ENCODE data around the gene NGEF. TPM values are rescaled to one million over a fixed set of nuclear protein-coding genes. Genes with fewer than 3 reads are reported as not detected.

Gene NGEF
- total RNA-seq, 1 experiment from 2014 or later, result 5.4 TPM

DNA sequence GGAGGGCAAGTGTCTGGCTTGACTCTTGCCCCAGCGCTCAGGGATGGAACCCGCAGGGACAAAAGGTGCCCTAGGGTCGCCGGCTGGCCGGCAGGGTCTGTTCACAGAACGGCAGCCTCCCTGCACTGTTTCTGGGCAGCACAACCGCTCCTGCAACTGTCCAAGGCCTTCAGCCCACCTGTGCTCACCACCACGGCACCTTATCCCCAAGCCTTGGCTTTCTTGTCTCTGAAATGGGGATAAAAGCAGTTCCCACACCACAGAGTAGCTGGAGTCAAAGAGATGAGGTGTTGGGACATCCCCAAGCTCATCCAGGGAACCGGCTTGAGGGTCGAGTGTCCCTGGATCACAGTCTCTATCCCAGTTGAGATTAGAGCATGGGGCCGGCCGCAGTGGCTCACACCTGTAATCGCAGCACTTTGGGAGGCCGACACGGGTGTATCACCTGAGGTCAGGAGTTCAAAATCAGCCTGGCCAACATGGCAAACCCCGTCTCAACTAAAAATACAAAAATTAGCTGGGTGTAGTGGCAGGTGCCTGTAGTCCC lies 138.3 kb downstream of the NGEF start (continued):
- TF ChIP-seq JUN (CRISPR knock-in tag; IDR thresholded peaks at IDR 0.05) (no peak), NR3C1 (CRISPR knock-in tag; conservative IDR thresholded peaks at IDR 0.05; ENCODE audit: low read depth) (no peak), SP1 (CRISPR knock-in tag; conservative IDR thresholded peaks at IDR 0.05) (no peak), HMGA2 (CRISPR knock-in tag; IDR thresholded peaks at IDR 0.05) (no peak), MYBL2 (CRISPR knock-in tag; IDR thresholded peaks at IDR 0.05) (no peak), ZNF263 (CRISPR knock-in tag; IDR thresholded peaks at IDR 0.05; ENCODE audit: low read depth) (no peak), IRF2 (CRISPR knock-in tag; IDR thresholded peaks at IDR 0.05; ENCODE audit: borderline replicate concordance, low read depth) (no peak)

DNA sequence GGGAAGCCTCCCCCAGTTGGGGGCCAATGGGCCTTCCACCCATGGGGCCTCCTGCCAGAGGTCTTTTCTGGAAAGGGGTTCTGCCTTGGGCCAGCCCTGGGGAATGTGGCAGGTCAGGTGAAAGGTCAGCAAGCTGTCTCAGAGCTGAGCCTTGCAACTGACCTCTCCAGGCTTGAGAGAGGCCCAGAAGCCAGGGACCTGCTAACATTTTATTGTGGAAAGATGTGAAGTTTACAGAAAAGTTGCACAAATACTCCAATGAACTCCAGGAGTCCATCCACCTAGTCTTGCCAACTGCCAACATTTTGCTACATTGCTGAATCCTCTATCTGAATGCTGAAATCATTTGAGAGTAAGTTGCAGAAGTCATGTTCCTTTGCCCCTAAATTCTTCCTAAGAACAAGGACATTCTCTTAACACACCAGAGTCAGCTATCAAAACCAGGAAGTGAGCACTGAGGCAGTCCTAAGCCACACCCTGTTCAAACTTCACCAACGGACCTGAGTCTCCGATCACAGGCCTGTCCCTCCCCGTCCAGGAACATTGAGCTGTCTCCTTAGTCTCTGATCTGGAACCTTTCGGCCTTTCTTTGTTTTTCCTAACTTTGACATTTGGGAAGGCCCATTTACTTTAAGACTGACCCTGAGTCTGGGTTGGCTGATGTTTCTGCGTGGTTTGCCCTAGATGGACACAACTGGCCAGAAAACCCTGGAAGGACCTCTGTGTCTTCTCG lies 139.0 kb downstream of the NGEF start:
- CTCF ChIA-PET, result interaction anchor here (2.1 kb wide), 1 partner anchor 13 kb away, joined by 9 read pairs; no protein-coding TSS in a partner anchor
- TF ChIP-seq, protein P1, sequence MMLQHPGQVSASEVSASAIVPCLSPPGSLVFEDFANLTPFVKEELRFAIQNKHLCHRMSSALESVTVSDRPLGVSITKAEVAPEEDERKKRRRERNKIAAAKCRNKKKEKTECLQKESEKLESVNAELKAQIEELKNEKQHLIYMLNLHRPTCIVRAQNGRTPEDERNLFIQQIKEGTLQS (CRISPR knock-in tag; conservative IDR thresholded peaks at IDR 0.05), result no peak
- TF ChIP-seq EMX1 (CRISPR knock-in tag; IDR thresholded peaks at IDR 0.05) (no peak), FOXP1 (CRISPR knock-in tag; IDR thresholded peaks at IDR 0.05; ENCODE audit: borderline replicate concordance) (no peak), NFATC4 (CRISPR knock-in tag; IDR thresholded peaks at IDR 0.05) (no peak), ZNF423 (CRISPR knock-in tag; IDR thresholded peaks at IDR 0.05) (no peak), CREB1 (CRISPR knock-in tag; IDR thresholded peaks at IDR 0.05) (no peak), IRF2 (CRISPR knock-in tag; IDR thresholded peaks at IDR 0.05; ENCODE audit: borderline replicate concordance, low read depth) (no peak), ZNF317 (CRISPR knock-in tag; IDR thresholded peaks at IDR 0.05; ENCODE audit: borderline replicate concordance, low read depth) (no peak), FOXJ3 (CRISPR knock-in tag; IDR thresholded peaks at IDR 0.05; ENCODE audit: borderline replicate concordance) (no peak), SOX15 (CRISPR knock-in tag; IDR thresholded peaks at IDR 0.05) (no peak), MYBL2 (CRISPR knock-in tag; IDR thresholded peaks at IDR 0.05) (no peak)
- TF ChIP-seq, protein P2, sequence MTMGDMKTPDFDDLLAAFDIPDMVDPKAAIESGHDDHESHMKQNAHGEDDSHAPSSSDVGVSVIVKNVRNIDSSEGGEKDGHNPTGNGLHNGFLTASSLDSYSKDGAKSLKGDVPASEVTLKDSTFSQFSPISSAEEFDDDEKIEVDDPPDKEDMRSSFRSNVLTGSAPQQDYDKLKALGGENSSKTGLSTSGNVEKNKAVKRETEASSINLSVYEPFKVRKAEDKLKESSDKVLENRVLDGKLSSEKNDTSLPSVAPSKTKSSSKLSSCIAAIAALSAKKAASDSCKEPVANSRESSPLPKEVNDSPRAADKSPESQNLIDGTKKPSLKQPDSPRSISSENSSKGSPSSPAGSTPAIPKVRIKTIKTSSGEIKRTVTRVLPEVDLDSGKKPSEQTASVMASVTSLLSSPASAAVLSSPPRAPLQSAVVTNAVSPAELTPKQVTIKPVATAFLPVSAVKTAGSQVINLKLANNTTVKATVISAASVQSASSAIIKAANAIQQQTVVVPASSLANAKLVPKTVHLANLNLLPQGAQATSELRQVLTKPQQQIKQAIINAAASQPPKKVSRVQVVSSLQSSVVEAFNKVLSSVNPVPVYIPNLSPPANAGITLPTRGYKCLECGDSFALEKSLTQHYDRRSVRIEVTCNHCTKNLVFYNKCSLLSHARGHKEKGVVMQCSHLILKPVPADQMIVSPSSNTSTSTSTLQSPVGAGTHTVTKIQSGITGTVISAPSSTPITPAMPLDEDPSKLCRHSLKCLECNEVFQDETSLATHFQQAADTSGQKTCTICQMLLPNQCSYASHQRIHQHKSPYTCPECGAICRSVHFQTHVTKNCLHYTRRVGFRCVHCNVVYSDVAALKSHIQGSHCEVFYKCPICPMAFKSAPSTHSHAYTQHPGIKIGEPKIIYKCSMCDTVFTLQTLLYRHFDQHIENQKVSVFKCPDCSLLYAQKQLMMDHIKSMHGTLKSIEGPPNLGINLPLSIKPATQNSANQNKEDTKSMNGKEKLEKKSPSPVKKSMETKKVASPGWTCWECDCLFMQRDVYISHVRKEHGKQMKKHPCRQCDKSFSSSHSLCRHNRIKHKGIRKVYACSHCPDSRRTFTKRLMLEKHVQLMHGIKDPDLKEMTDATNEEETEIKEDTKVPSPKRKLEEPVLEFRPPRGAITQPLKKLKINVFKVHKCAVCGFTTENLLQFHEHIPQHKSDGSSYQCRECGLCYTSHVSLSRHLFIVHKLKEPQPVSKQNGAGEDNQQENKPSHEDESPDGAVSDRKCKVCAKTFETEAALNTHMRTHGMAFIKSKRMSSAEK (CRISPR knock-in tag; IDR thresholded peaks at IDR 0.05; ENCODE audit: borderline replicate concordance), result no peak
- TF ChIP-seq, protein P3, sequence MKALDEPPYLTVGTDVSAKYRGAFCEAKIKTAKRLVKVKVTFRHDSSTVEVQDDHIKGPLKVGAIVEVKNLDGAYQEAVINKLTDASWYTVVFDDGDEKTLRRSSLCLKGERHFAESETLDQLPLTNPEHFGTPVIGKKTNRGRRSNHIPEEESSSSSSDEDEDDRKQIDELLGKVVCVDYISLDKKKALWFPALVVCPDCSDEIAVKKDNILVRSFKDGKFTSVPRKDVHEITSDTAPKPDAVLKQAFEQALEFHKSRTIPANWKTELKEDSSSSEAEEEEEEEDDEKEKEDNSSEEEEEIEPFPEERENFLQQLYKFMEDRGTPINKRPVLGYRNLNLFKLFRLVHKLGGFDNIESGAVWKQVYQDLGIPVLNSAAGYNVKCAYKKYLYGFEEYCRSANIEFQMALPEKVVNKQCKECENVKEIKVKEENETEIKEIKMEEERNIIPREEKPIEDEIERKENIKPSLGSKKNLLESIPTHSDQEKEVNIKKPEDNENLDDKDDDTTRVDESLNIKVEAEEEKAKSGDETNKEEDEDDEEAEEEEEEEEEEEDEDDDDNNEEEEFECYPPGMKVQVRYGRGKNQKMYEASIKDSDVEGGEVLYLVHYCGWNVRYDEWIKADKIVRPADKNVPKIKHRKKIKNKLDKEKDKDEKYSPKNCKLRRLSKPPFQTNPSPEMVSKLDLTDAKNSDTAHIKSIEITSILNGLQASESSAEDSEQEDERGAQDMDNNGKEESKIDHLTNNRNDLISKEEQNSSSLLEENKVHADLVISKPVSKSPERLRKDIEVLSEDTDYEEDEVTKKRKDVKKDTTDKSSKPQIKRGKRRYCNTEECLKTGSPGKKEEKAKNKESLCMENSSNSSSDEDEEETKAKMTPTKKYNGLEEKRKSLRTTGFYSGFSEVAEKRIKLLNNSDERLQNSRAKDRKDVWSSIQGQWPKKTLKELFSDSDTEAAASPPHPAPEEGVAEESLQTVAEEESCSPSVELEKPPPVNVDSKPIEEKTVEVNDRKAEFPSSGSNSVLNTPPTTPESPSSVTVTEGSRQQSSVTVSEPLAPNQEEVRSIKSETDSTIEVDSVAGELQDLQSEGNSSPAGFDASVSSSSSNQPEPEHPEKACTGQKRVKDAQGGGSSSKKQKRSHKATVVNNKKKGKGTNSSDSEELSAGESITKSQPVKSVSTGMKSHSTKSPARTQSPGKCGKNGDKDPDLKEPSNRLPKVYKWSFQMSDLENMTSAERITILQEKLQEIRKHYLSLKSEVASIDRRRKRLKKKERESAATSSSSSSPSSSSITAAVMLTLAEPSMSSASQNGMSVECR (CRISPR knock-in tag; IDR thresholded peaks at IDR 0.05; ENCODE audit: borderline replicate concordance), result no peak
- TF ChIP-seq, protein P4, sequence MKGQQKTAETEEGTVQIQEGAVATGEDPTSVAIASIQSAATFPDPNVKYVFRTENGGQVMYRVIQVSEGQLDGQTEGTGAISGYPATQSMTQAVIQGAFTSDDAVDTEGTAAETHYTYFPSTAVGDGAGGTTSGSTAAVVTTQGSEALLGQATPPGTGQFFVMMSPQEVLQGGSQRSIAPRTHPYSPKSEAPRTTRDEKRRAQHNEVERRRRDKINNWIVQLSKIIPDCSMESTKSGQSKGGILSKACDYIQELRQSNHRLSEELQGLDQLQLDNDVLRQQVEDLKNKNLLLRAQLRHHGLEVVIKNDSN (CRISPR knock-in tag; IDR thresholded peaks at IDR 0.05), result no peak
- TF ChIP-seq, protein P5, sequence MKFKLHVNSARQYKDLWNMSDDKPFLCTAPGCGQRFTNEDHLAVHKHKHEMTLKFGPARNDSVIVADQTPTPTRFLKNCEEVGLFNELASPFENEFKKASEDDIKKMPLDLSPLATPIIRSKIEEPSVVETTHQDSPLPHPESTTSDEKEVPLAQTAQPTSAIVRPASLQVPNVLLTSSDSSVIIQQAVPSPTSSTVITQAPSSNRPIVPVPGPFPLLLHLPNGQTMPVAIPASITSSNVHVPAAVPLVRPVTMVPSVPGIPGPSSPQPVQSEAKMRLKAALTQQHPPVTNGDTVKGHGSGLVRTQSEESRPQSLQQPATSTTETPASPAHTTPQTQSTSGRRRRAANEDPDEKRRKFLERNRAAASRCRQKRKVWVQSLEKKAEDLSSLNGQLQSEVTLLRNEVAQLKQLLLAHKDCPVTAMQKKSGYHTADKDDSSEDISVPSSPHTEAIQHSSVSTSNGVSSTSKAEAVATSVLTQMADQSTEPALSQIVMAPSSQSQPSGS (CRISPR knock-in tag; IDR thresholded peaks at IDR 0.05; ENCODE audit: borderline replicate concordance, low read depth), result no peak
- TF ChIP-seq, protein P6, sequence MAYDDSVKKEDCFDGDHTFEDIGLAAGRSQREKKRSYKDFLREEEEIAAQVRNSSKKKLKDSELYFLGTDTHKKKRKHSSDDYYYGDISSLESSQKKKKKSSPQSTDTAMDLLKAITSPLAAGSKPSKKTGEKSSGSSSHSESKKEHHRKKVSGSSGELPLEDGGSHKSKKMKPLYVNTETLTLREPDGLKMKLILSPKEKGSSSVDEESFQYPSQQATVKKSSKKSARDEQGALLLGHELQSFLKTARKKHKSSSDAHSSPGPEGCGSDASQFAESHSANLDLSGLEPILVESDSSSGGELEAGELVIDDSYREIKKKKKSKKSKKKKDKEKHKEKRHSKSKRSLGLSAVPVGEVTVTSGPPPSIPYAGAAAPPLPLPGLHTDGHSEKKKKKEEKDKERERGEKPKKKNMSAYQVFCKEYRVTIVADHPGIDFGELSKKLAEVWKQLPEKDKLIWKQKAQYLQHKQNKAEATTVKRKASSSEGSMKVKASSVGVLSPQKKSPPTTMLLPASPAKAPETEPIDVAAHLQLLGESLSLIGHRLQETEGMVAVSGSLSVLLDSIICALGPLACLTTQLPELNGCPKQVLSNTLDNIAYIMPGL (CRISPR knock-in tag; IDR thresholded peaks at IDR 0.05), result no peak
- TF ChIP-seq, protein P7, sequence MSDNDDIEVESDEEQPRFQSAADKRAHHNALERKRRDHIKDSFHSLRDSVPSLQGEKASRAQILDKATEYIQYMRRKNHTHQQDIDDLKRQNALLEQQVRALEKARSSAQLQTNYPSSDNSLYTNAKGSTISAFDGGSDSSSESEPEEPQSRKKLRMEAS (CRISPR knock-in tag; IDR thresholded peaks at IDR 0.05), result no peak

More for the DNA sequence above, 139.0 kb downstream of the NGEF start:
- POLR2A ChIA-PET, result interaction anchor here (0.8 kb wide), 1 partner anchor 157 kb away, joined by 5 read pairs; no protein-coding TSS in a partner anchor
- Mint-ChIP-seq H3K27me3 (ENCODE audit: low read depth) (peaks cover 28% of the 10 kb centered on the region), H3K4me3 (no peak overlapping the region), H3K9me3 (no peaks in the 10 kb centered on the region), H3K4me1 (peaks cover 4% of the 10 kb centered on the region; the same call in 1 of the 2 replicates), H3K36me3 (no peaks in the 10 kb centered on the region), H3K27ac (no peak overlapping the region)
- ATAC-seq, result no peak
- DNase-seq (ENCODE audit: low spot score), result no peak
